NB4 (cell line): ENCODE measurements around the gene ZBTB6.

Experiments
- DNase-seq: peaks from one replicate; pipeline ENCODE4 v3.0.0; 2010; ENCODE audit warnings: low read depth
- H3K4me3 ChIP-seq: one replicate; pipeline ENCODE4 v1.5.1; 2011; ENCODE audit warnings: mild to moderate bottlenecking, low read depth, low read length, moderate library complexity
- MYC ChIP-seq: IDR thresholded peaks from 2 replicates; pipeline ENCODE4 v1.6.1; 2011; ENCODE audit warnings: low read depth, low read length
- POLR2A ChIP-seq: IDR thresholded peaks from 2 replicates; pipeline ENCODE4 v1.6.1; 2011; ENCODE audit warnings: mild to moderate bottlenecking; ENCODE audit not compliant: insufficient read length; ENCODE audit errors: extremely low read depth
- TF ChIP-seq, protein P1 (sequence below): IDR thresholded peaks from one replicate; pipeline ENCODE4 v1.5.1; 2012; ENCODE audit warnings: low read depth, low read length
- TF ChIP-seq, protein P2 (sequence below): IDR thresholded peaks from 2 replicates; pipeline ENCODE4 v1.6.1; 2011; ENCODE audit warnings: low read depth, low read length

Gene ZBTB6

DNA sequence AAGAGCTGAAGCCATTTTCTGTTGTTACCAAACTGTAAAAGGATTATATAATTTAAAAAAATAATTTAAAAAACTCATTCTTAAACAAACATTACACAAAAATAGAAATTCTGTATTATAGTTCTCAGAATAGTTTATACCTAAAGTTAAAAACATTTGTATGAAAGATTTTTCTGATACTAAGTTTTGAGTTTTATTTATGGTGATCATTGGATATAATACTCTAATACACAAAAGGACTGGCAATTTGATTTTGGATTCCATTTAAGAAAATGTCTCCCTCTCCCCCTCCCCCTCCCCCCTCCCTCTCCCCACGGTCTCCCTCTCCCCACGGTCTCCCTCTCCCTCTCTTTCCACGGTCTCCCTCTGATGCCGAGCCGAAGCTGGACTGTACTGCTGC is 47.0 kb downstream of the ZBTB6 start:
- TF ChIP-seq, protein P1, sequence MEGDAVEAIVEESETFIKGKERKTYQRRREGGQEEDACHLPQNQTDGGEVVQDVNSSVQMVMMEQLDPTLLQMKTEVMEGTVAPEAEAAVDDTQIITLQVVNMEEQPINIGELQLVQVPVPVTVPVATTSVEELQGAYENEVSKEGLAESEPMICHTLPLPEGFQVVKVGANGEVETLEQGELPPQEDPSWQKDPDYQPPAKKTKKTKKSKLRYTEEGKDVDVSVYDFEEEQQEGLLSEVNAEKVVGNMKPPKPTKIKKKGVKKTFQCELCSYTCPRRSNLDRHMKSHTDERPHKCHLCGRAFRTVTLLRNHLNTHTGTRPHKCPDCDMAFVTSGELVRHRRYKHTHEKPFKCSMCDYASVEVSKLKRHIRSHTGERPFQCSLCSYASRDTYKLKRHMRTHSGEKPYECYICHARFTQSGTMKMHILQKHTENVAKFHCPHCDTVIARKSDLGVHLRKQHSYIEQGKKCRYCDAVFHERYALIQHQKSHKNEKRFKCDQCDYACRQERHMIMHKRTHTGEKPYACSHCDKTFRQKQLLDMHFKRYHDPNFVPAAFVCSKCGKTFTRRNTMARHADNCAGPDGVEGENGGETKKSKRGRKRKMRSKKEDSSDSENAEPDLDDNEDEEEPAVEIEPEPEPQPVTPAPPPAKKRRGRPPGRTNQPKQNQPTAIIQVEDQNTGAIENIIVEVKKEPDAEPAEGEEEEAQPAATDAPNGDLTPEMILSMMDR = no peak
- TF ChIP-seq, protein P2, sequence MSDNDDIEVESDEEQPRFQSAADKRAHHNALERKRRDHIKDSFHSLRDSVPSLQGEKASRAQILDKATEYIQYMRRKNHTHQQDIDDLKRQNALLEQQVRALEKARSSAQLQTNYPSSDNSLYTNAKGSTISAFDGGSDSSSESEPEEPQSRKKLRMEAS = no peak
- TF ChIP-seq POLR2A = no peak
- no peak for TF ChIP-seq MYC
- no peak for DNase-seq
- H3K4me3 ChIP-seq = no peak overlapping the region

DNA sequence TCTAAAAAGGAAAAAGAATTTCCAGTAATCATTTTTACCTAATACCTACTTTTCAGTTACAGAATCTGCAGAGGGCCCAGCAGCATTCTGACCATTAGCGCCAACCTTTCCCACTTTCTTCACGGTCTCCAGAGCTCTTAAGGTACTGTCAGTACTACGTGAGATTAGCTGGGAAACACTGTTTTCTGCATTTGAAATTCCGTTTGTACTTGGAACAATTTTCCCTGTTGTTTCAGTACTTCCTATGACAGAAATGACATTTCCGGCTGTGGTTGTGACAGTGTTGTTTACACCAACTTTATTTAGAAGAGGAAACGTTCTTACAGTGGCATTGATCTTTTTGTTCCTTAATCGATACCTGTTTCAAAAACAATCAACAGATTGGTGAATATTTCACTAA is 47.8 kb downstream of the ZBTB6 start:
- H3K4me3 ChIP-seq = no peak overlapping the region
- no peak for DNase-seq
- TF ChIP-seq MYC (no peak), POLR2A (no peak)
- TF ChIP-seq, protein P2 = no peak
- TF ChIP-seq, protein P1 = no peak

DNA sequence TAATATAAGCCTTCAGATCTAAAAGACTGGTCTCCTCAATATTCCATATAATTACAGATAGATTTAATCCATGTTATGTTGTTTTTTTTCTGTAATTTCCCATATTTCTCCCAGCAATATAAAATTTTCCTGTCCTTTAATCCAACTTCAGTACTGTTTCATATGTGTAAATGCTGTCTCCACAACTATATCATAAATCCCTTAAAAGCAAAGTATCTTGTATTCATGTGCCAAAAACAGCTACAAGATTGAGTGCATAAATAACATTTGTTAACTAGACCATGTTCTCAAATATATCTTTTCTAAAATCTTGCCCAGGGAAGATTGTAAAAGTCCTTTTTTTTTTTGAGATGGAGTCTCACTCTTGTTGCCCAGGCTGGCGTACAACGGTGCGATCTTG is 49.7 kb downstream of the ZBTB6 start:
- no peak for DNase-seq
- no peak overlapping the region for H3K4me3 ChIP-seq
- TF ChIP-seq POLR2A (no peak), MYC (no peak)
- TF ChIP-seq, protein P1 = no peak
- TF ChIP-seq, protein P2 = no peak

DNA sequence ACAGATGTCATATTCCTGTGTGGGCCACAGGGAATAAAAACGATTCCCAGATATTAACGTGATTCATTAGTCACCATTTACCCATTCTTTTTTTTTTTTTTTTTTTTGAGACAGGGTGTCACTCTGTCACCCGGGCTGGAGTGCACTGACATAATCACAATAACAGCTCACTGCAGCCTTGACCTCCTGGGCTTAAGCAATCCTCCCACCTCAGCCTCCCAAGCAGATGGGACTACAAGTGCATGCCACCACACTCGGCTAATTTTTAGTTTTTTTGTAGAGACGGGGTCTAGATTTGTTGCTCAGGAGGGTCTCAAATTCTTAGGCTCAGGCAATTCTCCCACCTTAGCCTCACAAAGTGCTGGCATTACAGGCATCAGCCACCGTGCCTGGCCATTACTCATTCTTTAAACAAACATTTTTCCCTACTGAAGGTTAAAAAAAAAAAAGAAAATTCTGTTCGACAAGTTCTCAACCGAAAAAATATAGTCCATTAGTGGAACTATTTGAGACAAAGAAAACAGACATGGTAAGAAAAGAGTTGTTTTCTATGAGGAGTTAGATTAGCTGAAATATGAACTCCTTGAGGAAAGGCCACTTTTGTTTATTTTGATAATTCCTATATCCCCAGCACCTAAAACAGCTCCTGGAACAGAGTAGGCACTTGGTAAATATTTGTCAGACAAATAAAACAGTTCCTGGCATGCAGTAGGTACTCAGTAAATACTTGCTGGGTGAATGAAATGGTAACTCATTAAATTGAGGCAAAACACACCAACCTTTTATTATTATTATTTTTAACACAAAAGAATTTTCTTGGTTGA is 52.6 kb downstream of the ZBTB6 start:
- H3K4me3 ChIP-seq = no peak overlapping the region
- TF ChIP-seq MYC = no peak
- no peak for DNase-seq
